ENCODE results near the gene BRSK2. TPM values are rescaled to one million over a fixed set of nuclear protein-coding genes. Genes with fewer than 3 reads are reported as not detected.

BRSK2 gene
- total RNA-seq, 2 donors from 2014 or later = 67.5 to 113 TPM

DNA sequence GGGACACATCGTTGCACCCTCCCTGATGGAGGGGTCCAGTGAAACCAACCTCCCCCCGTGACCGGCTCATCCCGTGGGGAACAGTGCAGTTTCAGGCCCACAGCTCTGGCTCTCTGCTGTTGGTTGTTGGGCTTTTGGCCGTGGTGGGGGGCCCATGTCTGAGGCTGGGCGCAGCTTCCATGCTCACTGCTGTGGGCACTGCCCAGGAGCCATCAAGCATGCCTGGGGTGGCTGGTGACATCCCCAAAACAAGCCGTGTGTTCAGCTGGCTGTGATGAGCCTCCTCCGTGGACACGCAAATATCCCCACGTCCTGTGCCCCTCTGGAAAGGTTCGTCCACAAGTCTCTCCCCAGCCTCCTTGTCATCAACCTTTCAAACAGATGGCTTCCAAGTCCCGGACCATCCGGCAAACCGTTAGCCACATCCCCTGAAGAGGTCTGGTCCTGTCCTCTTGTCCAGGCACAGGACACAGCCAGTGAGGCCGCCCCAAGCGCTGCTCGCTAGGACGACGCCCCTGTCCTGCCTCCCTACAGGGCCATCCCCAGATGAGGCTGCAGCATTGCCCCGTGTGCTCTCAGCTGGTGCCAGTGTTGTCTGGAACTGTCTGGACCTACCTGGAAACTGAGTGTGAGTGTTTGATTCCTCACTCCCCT, 29.4 kb upstream of the BRSK2 start:
- 83 to 91% methylated on average over 12 to 20 of the region's 20 CpGs for WGBS, 2 donors
- TF ChIP-seq CTCF (IDR thresholded peaks at IDR 0.05) (no peak), POLR2A (IDR thresholded peaks at IDR 0.05) (no peak)
- Histone ChIP-seq H3K27ac (no peak overlapping the region), H3K4me3 (no peak overlapping the region), H3K4me1 (peaks cover 12% of the 10 kb centered on the region), H3K36me3 (replicated peaks in 1 of 2; ENCODE audit: insufficient read depth in 1 of 2, low read depth in 2 of 2) (no peaks in the 10 kb centered on the region), H3K9me3 (peaks cover 0 to 12% (median 0%) of the 10 kb centered on the region in 3 donors), H3K27me3 (peaks cover 0 to 4% of the 10 kb centered on the region in 2 donors)
- ATAC-seq (no peak), DNase-seq (no peak)
- intact Hi-C loops (cut with DNase I) = no loop called here

GRCh38 chr11:1360835-1361357, 28.8 kb upstream of the BRSK2 start:
- intact Hi-C loops (cut with DNase I) = no loop called here
- no peak overlapping the region for H3K4me3 ChIP-seq
- no peak for ATAC-seq
- H3K4me1 ChIP-seq = peaks cover 10% of the 10 kb centered on the region
- peaks cover 0 to 12% (median 0%) of the 10 kb centered on the region in 3 donors for H3K9me3 ChIP-seq
- H3K27me3 ChIP-seq = peaks cover 0 to 4% of the 10 kb centered on the region in 2 donors
- no peak for DNase-seq
- TF ChIP-seq POLR2A (IDR thresholded peaks at IDR 0.05) (no peak), CTCF (IDR thresholded peaks at IDR 0.05) (no peak)
- no peak overlapping the region for H3K27ac ChIP-seq
- H3K36me3 ChIP-seq (replicated peaks in 1 of 2; ENCODE audit: insufficient read depth in 1 of 2, low read depth in 2 of 2) = no peaks in the 10 kb centered on the region
- WGBS, 2 donors = 90 to 92% methylated on average over 16 of the region's 16 CpGs

GRCh38 chr11:1361882-1362281, 27.9 kb upstream of the BRSK2 start:
- ATAC-seq (no peak), DNase-seq (no peak)
- intact Hi-C loops (cut with DNase I) = no loop called here
- Histone ChIP-seq H3K9me3 (peaks cover 0 to 16% (median 0%) of the 10 kb centered on the region in 3 donors), H3K27me3 (peaks cover 0 to under 1% of the 10 kb centered on the region in 2 donors), H3K4me1 (no peaks in the 10 kb centered on the region), H3K27ac (no peak overlapping the region), H3K4me3 (no peak overlapping the region), H3K36me3 (replicated peaks in 1 of 2; ENCODE audit: insufficient read depth in 1 of 2, low read depth in 2 of 2) (no peaks in the 10 kb centered on the region)
- TF ChIP-seq CTCF (IDR thresholded peaks at IDR 0.05) (no peak), POLR2A (IDR thresholded peaks at IDR 0.05) (no peak)
- WGBS, 2 donors = 80 to 88% methylated on average over 2 to 7 of the region's 7 CpGs

DNA sequence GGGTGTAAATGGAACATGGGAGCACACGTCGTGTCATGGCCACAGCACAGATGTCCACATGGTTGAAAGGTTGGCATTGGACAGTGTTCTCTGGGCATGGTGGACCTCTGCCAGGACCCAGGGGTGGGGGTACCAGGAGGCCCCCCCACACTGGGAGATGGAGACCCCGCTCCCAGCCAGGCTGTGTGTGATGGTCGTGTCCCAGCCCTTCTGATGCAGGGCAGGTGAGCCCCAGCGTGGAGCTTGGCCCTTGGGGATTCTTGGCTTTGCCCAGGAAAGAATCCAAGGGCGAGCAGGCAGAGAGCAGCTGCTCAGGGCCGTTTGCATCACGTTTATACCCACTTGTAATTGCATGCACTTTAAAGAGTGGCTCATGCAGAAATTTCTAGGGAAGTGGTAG, 22.0 kb upstream of the BRSK2 start:
- Histone ChIP-seq H3K27me3 (no peaks in the 10 kb centered on the region), H3K4me3 (no peak overlapping the region), H3K4me1 (no peaks in the 10 kb centered on the region), H3K27ac (no peak overlapping the region), H3K9me3 (peaks cover 0 to 21% (median 0%) of the 10 kb centered on the region in 3 donors), H3K36me3 (replicated peaks in 1 of 2; ENCODE audit: insufficient read depth in 1 of 2, low read depth in 2 of 2) (no peaks in the 10 kb centered on the region)
- no peak for ATAC-seq
- DNase-seq = no peak
- 65 to 72% methylated on average over 4 to 8 of the region's 8 CpGs for WGBS, 2 donors
- TF ChIP-seq POLR2A (IDR thresholded peaks at IDR 0.05) (no peak), CTCF (IDR thresholded peaks at IDR 0.05) (no peak)
- intact Hi-C loops (cut with DNase I) = no loop called here

DNA sequence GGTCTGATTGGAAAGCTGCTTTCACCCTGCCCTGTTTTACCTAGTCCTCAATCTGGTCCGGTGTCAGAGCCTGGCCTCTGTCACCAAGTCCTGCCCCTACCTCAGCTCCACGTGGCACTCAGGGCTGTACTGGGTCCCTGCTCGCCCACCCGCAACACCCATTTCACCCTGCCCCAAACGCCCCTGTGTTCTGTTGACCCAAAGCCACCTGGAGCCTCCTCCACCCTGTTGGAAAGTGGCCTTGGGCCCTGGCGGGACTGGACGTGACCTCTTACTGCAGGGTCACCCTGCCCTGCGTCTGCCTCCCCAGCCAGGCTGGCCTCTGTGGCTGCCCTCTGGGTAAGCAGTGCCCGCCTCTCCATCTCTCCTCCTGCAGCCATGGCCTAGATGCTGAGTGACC, 21.5 kb upstream of the BRSK2 start:
- intact Hi-C loops (cut with DNase I) = no loop called here
- Histone ChIP-seq H3K9me3 (peaks cover 0 to 21% (median 0%) of the 10 kb centered on the region in 3 donors), H3K36me3 (replicated peaks in 1 of 2; ENCODE audit: insufficient read depth in 1 of 2, low read depth in 2 of 2) (no peaks in the 10 kb centered on the region), H3K27me3 (no peaks in the 10 kb centered on the region), H3K4me3 (no peak overlapping the region), H3K27ac (no peak overlapping the region), H3K4me1 (no peaks in the 10 kb centered on the region)
- DNase-seq (no peak), ATAC-seq (no peak)
- TF ChIP-seq CTCF (IDR thresholded peaks at IDR 0.05) (no peak), POLR2A (IDR thresholded peaks at IDR 0.05) (no peak)
- WGBS, 2 donors = 82 to 86% methylated on average over 7 to 9 of the region's 9 CpGs
